GM19239 (cell line): Measurements from ENCODE around the gene NFATC1.

ENCODE experiments used
- DNase-seq: peaks from one replicate; pipeline ENCODE4 v3.0.0; 2011; ENCODE audit warnings: low spot score; ENCODE audit not compliant: insufficient read length
- FAIRE-seq: peaks from 2 replicates; lab custom pipeline; 2011; peaks lifted over from hg19 to GRCh38; lab: Jason Lieb, UNC

The NFATC1 gene

GRCh38 chr18:79525556-79526467, 130.1 kb downstream of the NFATC1 start:
- FAIRE-seq (no peak), DNase-seq (no peak)

- FAIRE-seq (no peak), DNase-seq (no peak)
Measured at GRCh38 chr18:79526468-79527460, 131.0 kb downstream of the NFATC1 start.

- no peak for DNase-seq
- no peak for FAIRE-seq
Measured at GRCh38 chr18:79527656-79528315, 132.1 kb downstream of the NFATC1 start.

- no peak for DNase-seq
Measured at GRCh38 chr18:79528316-79528695, 132.6 kb downstream of the NFATC1 start.

GRCh38 chr18:79528846-79529245, 133.1 kb downstream of the NFATC1 start:
- DNase-seq (peak; percentile 86), FAIRE-seq (peak; percentile 92)

More at GRCh38 chr18:79528316-79528695, 132.6 kb downstream of the NFATC1 start:
- no peak for FAIRE-seq

- no peak for FAIRE-seq
- DNase-seq, result no peak
Measured at GRCh38 chr18:79529296-79529695, 133.6 kb downstream of the NFATC1 start.

- no peak for DNase-seq
- no peak for FAIRE-seq
Measured at GRCh38 chr18:79529991-79530390, 134.3 kb downstream of the NFATC1 start.

- DNase-seq (no peak), FAIRE-seq (no peak)
Measured at GRCh38 chr18:79530821-79531220, 135.1 kb downstream of the NFATC1 start.

- FAIRE-seq (no peak), DNase-seq (no peak)
Measured at GRCh38 chr18:79531386-79531785, 135.7 kb downstream of the NFATC1 start.

- DNase-seq (no peak), FAIRE-seq (no peak)
Measured at GRCh38 chr18:79531926-79532312, 136.2 kb downstream of the NFATC1 start.

- no peak for FAIRE-seq
- DNase-seq, result no peak
Measured at GRCh38 chr18:79532313-79533007, 136.7 kb downstream of the NFATC1 start.

GRCh38 chr18:79533146-79533545, 137.4 kb downstream of the NFATC1 start:
- DNase-seq, result no peak

GRCh38 chr18:79533591-79533990, 137.9 kb downstream of the NFATC1 start:
- DNase-seq, result no peak
- no peak for FAIRE-seq

More at GRCh38 chr18:79533146-79533545, 137.4 kb downstream of the NFATC1 start:
- no peak for FAIRE-seq

- no peak for FAIRE-seq
Measured at GRCh38 chr18:79534356-79534755, 138.6 kb downstream of the NFATC1 start.

GRCh38 chr18:79537758-79538157, 142.0 kb downstream of the NFATC1 start:
- no peak for DNase-seq
- no peak for FAIRE-seq

More at GRCh38 chr18:79534356-79534755, 138.6 kb downstream of the NFATC1 start:
- DNase-seq, result no peak

- DNase-seq, result no peak
- no peak for FAIRE-seq
Measured at GRCh38 chr18:79538635-79539034, 142.9 kb downstream of the NFATC1 start.

GRCh38 chr18:79540161-79540903, 144.6 kb downstream of the NFATC1 start:
- DNase-seq (no peak), FAIRE-seq (no peak)

- FAIRE-seq, result no peak
Measured at GRCh38 chr18:79540904-79541282, 145.2 kb downstream of the NFATC1 start.

GRCh38 chr18:79542213-79542612, 146.5 kb downstream of the NFATC1 start:
- FAIRE-seq (no peak), DNase-seq (no peak)

More at GRCh38 chr18:79540904-79541282, 145.2 kb downstream of the NFATC1 start:
- DNase-seq, result no peak
